ENCODE data around the gene PBX4. TPM values are rescaled to one million over a fixed set of nuclear protein-coding genes. Genes with fewer than 3 reads are reported as not detected.

PBX4 gene
- total RNA-seq, 4 donors from 2014 or later: 3.3 to 14.9 (median 4.8) TPM

DNA sequence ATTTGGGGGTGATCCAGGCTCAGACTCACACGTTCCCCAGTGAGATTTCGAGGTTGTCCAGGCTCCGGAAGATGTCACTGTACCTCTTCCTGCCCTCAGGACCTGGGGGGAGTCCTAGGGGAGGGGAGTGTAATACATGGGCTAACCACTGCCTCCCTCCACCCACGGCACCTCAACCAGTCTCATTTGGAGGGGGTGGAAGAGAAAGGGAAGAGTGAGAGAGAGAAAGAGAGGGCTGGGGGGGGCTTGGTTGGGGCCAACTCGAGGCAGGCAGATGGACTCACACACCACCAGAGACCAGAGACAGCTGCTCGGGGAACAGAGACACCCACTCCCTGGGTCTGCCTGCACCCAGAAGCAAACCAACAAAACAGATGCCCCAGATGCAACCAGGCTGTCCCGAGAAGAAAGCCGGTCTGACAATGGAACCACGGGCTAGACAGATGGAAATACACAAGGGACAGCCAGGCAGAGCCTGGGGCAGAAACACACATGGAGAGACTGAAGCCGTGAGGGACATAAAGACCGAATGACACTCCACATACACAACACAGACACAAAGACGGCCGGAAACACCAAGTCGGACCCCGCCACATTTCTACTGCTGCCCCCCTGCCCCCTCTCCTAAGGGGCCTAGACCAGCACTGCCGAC lies 24.1 kb upstream of the PBX4 start:
- WGBS: 20% methylated on average over 16 of the region's 16 CpGs
- H3K4me1 ChIP-seq: peaks cover 18% of the 10 kb centered on the region
- peak overlapping the region; percentile 68 for H3K4me3 ChIP-seq
- no peak for TF ChIP-seq EP300 (IDR thresholded peaks at IDR 0.05)
- no peak for TF ChIP-seq CTCF (IDR thresholded peaks at IDR 0.05)
- TF ChIP-seq POLR2A (IDR thresholded peaks at IDR 0.05): no peak
- no peak for TF ChIP-seq POLR2AphosphoS5 (IDR thresholded peaks at IDR 0.05)
- H3K27ac ChIP-seq: no peak overlapping the region
- no peaks in the 10 kb centered on the region for H3K9me3 ChIP-seq
- no peaks in the 10 kb centered on the region for H3K27me3 ChIP-seq
- peak in 1 of 2 donors; percentile 74 for DNase-seq (ENCODE audit: low spot score in 2 of 2)
- H3K36me3 ChIP-seq: peaks cover 45% of the 10 kb centered on the region

- H3K4me3 ChIP-seq: no peak overlapping the region
- H3K27me3 ChIP-seq: no peaks in the 10 kb centered on the region
- 58% methylated on average over 17 of the region's 53 CpGs for WGBS
- H3K36me3 ChIP-seq: peaks cover 50% of the 10 kb centered on the region
- no peak overlapping the region for H3K27ac ChIP-seq
- no peak for DNase-seq (ENCODE audit: low spot score in 2 of 2)
- H3K9me3 ChIP-seq: no peaks in the 10 kb centered on the region
- H3K4me1 ChIP-seq: peaks cover 8% of the 10 kb centered on the region
- TF ChIP-seq EP300 (IDR thresholded peaks at IDR 0.05) (no peak), POLR2A (IDR thresholded peaks at IDR 0.05) (no peak), CTCF (IDR thresholded peaks at IDR 0.05) (no peak), POLR2AphosphoS5 (IDR thresholded peaks at IDR 0.05) (no peak)
These were observed 19.2 kb upstream of the PBX4 start for GRCh38 chr19:19637523-19638251.

DNA sequence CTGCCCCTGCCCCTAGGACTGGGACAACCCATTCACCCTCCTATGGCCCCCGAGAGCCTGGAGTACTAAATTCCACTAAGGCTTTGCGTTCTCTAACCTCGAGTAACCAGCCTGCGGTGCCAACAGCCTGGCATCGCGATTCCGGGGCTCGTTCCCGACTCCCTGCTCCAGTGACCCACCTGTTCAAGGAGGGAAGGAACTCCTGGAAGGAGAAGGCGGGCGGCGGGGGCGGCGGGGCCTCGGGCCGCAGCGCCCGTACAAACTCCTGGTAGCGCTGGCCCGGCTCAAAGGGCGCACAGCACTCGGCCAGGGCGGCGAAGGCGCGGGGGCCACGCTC lies 18.7 kb upstream of the PBX4 start:
- H3K27ac ChIP-seq: no peak overlapping the region
- DNase-seq (ENCODE audit: low spot score in 2 of 2): no peak
- H3K9me3 ChIP-seq: no peaks in the 10 kb centered on the region
- no peaks in the 10 kb centered on the region for H3K27me3 ChIP-seq
- H3K4me1 ChIP-seq: peaks cover 2% of the 10 kb centered on the region
- WGBS: 65% methylated on average over 27 of the region's 27 CpGs
- H3K36me3 ChIP-seq: peaks cover 50% of the 10 kb centered on the region
- TF ChIP-seq CTCF (IDR thresholded peaks at IDR 0.05) (no peak), POLR2AphosphoS5 (IDR thresholded peaks at IDR 0.05) (no peak), EP300 (IDR thresholded peaks at IDR 0.05) (no peak), POLR2A (IDR thresholded peaks at IDR 0.05) (no peak)
- no peak overlapping the region for H3K4me3 ChIP-seq

GRCh38 chr19:19636573-19637185 lies 18.2 kb upstream of the PBX4 start:
- no peaks in the 10 kb centered on the region for H3K4me1 ChIP-seq
- H3K27me3 ChIP-seq: no peaks in the 10 kb centered on the region
- H3K27ac ChIP-seq: no peak overlapping the region
- no peaks in the 10 kb centered on the region for H3K9me3 ChIP-seq
- no peak overlapping the region for H3K4me3 ChIP-seq
- H3K36me3 ChIP-seq: peaks cover 50% of the 10 kb centered on the region
- WGBS: 96% methylated on average over 6 of the region's 9 CpGs
- TF ChIP-seq EP300 (IDR thresholded peaks at IDR 0.05): no peak
- TF ChIP-seq POLR2A (IDR thresholded peaks at IDR 0.05): no peak
- no peak for TF ChIP-seq CTCF (IDR thresholded peaks at IDR 0.05)
- no peak for TF ChIP-seq POLR2AphosphoS5 (IDR thresholded peaks at IDR 0.05)
- DNase-seq (ENCODE audit: low spot score in 2 of 2): no peak

GRCh38 chr19:19635313-19635702 lies 16.8 kb upstream of the PBX4 start:
- Histone ChIP-seq H3K27ac (no peak overlapping the region), H3K9me3 (no peaks in the 10 kb centered on the region), H3K27me3 (no peaks in the 10 kb centered on the region), H3K36me3 (peaks cover 54% of the 10 kb centered on the region), H3K4me3 (no peak overlapping the region), H3K4me1 (no peaks in the 10 kb centered on the region)
- TF ChIP-seq EP300 (IDR thresholded peaks at IDR 0.05) (no peak), CTCF (IDR thresholded peaks at IDR 0.05) (no peak), POLR2A (IDR thresholded peaks at IDR 0.05) (no peak), POLR2AphosphoS5 (IDR thresholded peaks at IDR 0.05) (no peak)
- DNase-seq (ENCODE audit: low spot score in 2 of 2): no peak
- 96% methylated on average over 12 of the region's 14 CpGs for WGBS
